LNCaP clone FGC (cell line): ENCODE data around the gene LPAR3.

ENCODE experiments used
- DNase-seq: peaks from one replicate; pipeline ENCODE4 v3.0.0-alpha.2; 2011; ENCODE audit warnings: low read depth
- H3K4me3 ChIP-seq: 2 replicates; pipeline ENCODE4 v1.5.1; 2011; ENCODE audit warnings: mild to moderate bottlenecking, low read depth, low read length, control low read depth
- TF ChIP-seq, protein P1 (sequence below): IDR thresholded peaks from 2 replicates; pipeline ENCODE4 v1.5.1; 2012; ENCODE audit warnings: mild to moderate bottlenecking; ENCODE audit not compliant: control insufficient read depth, insufficient read depth; ENCODE audit errors: extremely low read depth

Gene LPAR3

DNA sequence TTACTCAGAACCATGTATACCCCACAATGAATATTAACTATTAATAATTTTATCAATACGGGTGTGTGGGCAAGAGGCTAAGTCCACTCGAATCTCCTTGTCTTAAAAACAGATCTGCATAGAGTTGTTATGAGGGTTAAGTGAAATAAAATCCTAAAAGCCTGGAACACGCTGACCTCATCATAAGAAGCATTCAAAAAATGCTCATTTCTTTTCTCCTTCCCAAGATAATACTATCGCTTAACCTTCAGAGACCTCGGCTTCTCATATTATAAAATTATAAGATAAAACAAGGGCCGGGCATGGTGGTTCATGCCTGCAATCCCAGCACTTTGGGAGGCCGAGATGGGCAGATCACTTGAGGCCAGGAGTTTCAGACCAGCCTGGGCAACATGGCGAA is 35.1 kb downstream of the LPAR3 start:
- H3K4me3 ChIP-seq: no peak overlapping the region
- TF ChIP-seq, protein P1, sequence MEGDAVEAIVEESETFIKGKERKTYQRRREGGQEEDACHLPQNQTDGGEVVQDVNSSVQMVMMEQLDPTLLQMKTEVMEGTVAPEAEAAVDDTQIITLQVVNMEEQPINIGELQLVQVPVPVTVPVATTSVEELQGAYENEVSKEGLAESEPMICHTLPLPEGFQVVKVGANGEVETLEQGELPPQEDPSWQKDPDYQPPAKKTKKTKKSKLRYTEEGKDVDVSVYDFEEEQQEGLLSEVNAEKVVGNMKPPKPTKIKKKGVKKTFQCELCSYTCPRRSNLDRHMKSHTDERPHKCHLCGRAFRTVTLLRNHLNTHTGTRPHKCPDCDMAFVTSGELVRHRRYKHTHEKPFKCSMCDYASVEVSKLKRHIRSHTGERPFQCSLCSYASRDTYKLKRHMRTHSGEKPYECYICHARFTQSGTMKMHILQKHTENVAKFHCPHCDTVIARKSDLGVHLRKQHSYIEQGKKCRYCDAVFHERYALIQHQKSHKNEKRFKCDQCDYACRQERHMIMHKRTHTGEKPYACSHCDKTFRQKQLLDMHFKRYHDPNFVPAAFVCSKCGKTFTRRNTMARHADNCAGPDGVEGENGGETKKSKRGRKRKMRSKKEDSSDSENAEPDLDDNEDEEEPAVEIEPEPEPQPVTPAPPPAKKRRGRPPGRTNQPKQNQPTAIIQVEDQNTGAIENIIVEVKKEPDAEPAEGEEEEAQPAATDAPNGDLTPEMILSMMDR: no peak
- no peak for DNase-seq

- no peak for DNase-seq
- TF ChIP-seq, protein P1: no peak
- H3K4me3 ChIP-seq: no peak overlapping the region
These were observed 36.2 kb downstream of the LPAR3 start for GRCh38 chr1:84856726-84857270.

- H3K4me3 ChIP-seq: no peak overlapping the region
- TF ChIP-seq, protein P1: no peak
- DNase-seq: no peak
These were observed 37.0 kb downstream of the LPAR3 start for GRCh38 chr1:84855691-84856630.

- DNase-seq: no peak
- TF ChIP-seq, protein P1: no peak
- H3K4me3 ChIP-seq: no peak overlapping the region
These were observed 37.8 kb downstream of the LPAR3 start for GRCh38 chr1:84855168-84855567.

DNA sequence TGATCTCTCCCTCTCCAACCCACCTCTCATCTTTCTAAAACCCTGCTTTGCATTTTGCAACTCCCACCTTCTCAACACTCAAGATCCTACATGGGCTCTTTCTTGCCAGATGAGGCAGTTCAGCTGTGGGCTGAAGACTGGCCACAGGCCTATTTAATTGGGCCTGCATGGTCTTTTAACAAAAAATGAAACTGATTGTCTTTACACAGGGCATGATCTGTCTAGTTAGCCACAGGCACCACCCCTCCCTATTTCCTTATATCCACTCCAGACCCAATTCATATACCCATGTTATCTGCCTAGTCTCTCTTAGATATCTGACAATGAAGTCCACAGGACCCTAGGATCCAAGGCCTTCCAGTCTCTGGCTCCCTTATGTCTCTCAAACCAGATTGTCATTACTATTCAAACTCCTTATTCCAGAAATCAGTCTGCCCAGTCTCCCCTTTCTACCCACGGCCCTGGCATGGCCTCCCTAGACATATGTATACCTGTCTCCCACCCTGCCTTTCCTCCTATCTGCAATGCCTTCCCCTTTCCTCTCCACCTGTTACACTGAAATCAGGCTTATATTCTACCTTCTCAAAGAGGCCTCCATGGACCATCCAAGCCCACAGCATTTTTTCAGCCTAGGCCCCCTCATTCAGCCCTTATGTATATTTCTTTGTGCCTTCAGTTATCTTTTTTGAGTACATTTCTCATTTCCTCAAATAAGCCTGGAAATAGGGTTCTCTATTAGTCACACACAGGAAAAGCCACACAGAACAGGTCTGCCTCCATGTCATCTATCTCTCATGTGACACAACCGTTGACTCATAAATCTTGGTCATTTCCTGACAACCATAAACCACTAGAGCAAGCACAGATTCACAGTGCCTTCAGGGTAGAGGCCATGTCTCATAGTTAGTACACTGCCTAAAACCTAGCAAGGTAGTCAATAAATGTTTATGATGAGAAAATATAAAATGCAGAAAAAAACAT is 39.0 kb downstream of the LPAR3 start:
- TF ChIP-seq, protein P1: no peak
- no peak for DNase-seq
- H3K4me3 ChIP-seq: no peak overlapping the region

GRCh38 chr1:84851839-84852238 is 41.2 kb downstream of the LPAR3 start:
- H3K4me3 ChIP-seq: no peak overlapping the region
- no peak for DNase-seq
- TF ChIP-seq, protein P1: no peak
